Left lung (tissue), 10 donors: ENCODE results near the gene RNF115. TPM values are rescaled to one million over a fixed set of nuclear protein-coding genes. Genes with fewer than 3 reads are reported as not detected.

ENCODE experiments used
- ATAC-seq: fragments of 200-7000 bp; cut with Tn5 transposase; one replicate; pipeline ENCODE4 v1.9.1; 2020; ENCODE audit warnings: moderate library complexity
- DNase-seq, 4 donors: peaks; one replicate each; pipeline ENCODE4 v3.0.0-alpha.2; 2013 to 2020
- H3K27ac ChIP-seq, 2 donors: fragments of 200-600 bp; sonication (generic) in 1 of 2; one replicate each; pipeline versions ENCODE4 v1.5.0 to v1.8.0; 2020 to 2021
- H3K27me3 ChIP-seq, 2 donors: fragments of 200-600 bp; sonication (generic) in 1 of 2; one replicate each; pipeline versions ENCODE4 v1.5.0 to v1.8.0; 2020 to 2021
- H3K36me3 ChIP-seq, 2 donors: fragments of 200-600 bp; sonication (generic) in 1 of 2; one replicate each; pipeline versions ENCODE4 v1.5.0 to v1.8.0; 2020 to 2021
- H3K4me1 ChIP-seq, 2 donors: fragments of 200-600 bp; one replicate each; pipeline ENCODE4 v1.8.0; 2021
- H3K4me3 ChIP-seq, 2 donors: fragments of 200-600 bp; sonication (generic) in 1 of 2; one replicate each; pipeline versions ENCODE4 v1.5.0 to v1.8.0; 2020 to 2021; ENCODE audit warnings: mild to moderate bottlenecking in 1 of 2
- H3K9me3 ChIP-seq, 2 donors: fragments of 200-600 bp; sonication (generic) in 1 of 2; one replicate each; pipeline versions ENCODE4 v1.5.0 to v1.8.0; 2020 to 2021
- CTCF ChIP-seq, 2 donors: fragments of 200-600 bp; sonication (generic) in 1 of 2; IDR thresholded peaks; one replicate each; pipeline versions ENCODE4 v1.5.0 to v1.8.0; 2021; ENCODE audit warnings: antibody characterized with exemption in 2 of 2
- intact Hi-C, 2 donors: fragments of 100-400 bp; cut with DNase I; formaldehyde crosslinking; loops; one replicate each; pipeline versions ENCODE4 v1.11.2 to v1.14.2; 2022
- microRNA-seq, 2 donors: library from miRNA; unstranded; fragments of <30 nt; microRNA quantifications; one replicate each; pipeline ENCODE4, GENCODE V29; 2019
- polyA plus RNA-seq, 6 donors: library from polyadenylated mRNA; unstranded; fragments of 120-200 nt; gene quantifications; one replicate each; pipeline ENCODE4 v1.2.1, GENCODE V29; 2013; ENCODE audit not compliant: insufficient read length in 6 of 6
- total RNA-seq, 2 donors: library from RNA; stranded (reverse); fragmentation: NEBNext Ultra II Directional; extraction: Animal tissue kit (Norgen Biotek cat#: 25700); gene quantifications; one replicate each; pipeline ENCODE4 v1.2.1, GENCODE V29; 2021
- donor health status: DM: no; HTN: yes; CAD: no.
- donor health status: DM: no; HTN: no; CAD: no.

The RNF115 gene
- total and polyA plus RNA-seq, 8 donors: 11.8 to 20.4 (median 18.1) TPM

- intact Hi-C loops: no loop called here
These were observed 133.0 kb downstream of the RNF115 start for GRCh38 chr1:145690587-145691558.

GRCh38 chr1:145689922-145690321 lies 134.0 kb downstream of the RNF115 start:
- Histone ChIP-seq H3K4me1 (peaks cover 0 to 15% of the 10 kb centered on the region in 2 donors), H3K4me3 (no peak overlapping the region), H3K27ac (no peak overlapping the region), H3K36me3 (no peaks in the 10 kb centered on the region), H3K9me3 (no peaks in the 10 kb centered on the region), H3K27me3 (no peaks in the 10 kb centered on the region)
- ATAC-seq (no peak), DNase-seq (no peak)
- TF ChIP-seq CTCF (IDR thresholded peaks at IDR 0.05): no peak
- intact Hi-C loops: no loop called here

More at GRCh38 chr1:145690587-145691558, 133.0 kb downstream of the RNF115 start:
- DNase-seq (peak in 1 of 4 donors; percentile 10), ATAC-seq (peak; percentile 81)
- H3K27ac ChIP-seq: no peak overlapping the region
- peaks cover 0 to 15% of the 10 kb centered on the region in 2 donors for H3K4me1 ChIP-seq
- no peaks in the 10 kb centered on the region for H3K36me3 ChIP-seq
- no peak overlapping the region for H3K4me3 ChIP-seq
- no peak for TF ChIP-seq CTCF (IDR thresholded peaks at IDR 0.05)
- no peaks in the 10 kb centered on the region for H3K9me3 ChIP-seq
- H3K27me3 ChIP-seq: no peaks in the 10 kb centered on the region

GRCh38 chr1:145688924-145689323 lies 135.0 kb downstream of the RNF115 start:
- no peaks in the 10 kb centered on the region for H3K27me3 ChIP-seq
- no peaks in the 10 kb centered on the region for H3K9me3 ChIP-seq
- no peak overlapping the region for H3K27ac ChIP-seq
- no peak for TF ChIP-seq CTCF (IDR thresholded peaks at IDR 0.05)
- H3K36me3 ChIP-seq: no peaks in the 10 kb centered on the region
- no peak overlapping the region for H3K4me3 ChIP-seq
- peaks cover 0 to 15% of the 10 kb centered on the region in 2 donors for H3K4me1 ChIP-seq
- ATAC-seq (no peak), DNase-seq (no peak)
- intact Hi-C loops: no loop called here

Small RNA genes lying within 50 kb of the gene (microRNA-seq; reads per million reads assigned to microRNA genes)
- gene MIR6736: 0.17 to 0.27 reads per million in 2 donors

Other genes starting within 250 kb of the RNF115 start
- 10 to 100 TPM; 14.5 to 19.1 TPM for gene GPR89A, start 216.1 kb downstream of the RNF115 start, total RNA-seq
- gene GPR89A, start 216.1 kb downstream of the RNF115 start, polyA plus RNA-seq: 10 to 100 TPM; 28.5 to 45.5 (median 34.3) TPM
- gene PDZK1, start 116.7 kb downstream of the RNF115 start, total RNA-seq: under 1 TPM; 0.18 to 0.29 TPM
- 1 to 10 TPM; 1.8 to 3.0 (median 2.1) TPM for gene PDZK1, start 116.7 kb downstream of the RNF115 start, polyA plus RNA-seq
- gene CD160, start 104.6 kb downstream of the RNF115 start, total RNA-seq: 1 to 10 TPM in 1 of 2 donors, under 1 TPM in 1; 0.42 to 2.0 TPM
- gene CD160, start 104.6 kb downstream of the RNF115 start, polyA plus RNA-seq: 1 to 10 TPM; 2.2 to 3.2 (median 2.7) TPM
- 10 to 100 TPM; 20.1 to 27.4 TPM for gene POLR3C, start 105 bp upstream of the RNF115 start, total RNA-seq
- 10 to 100 TPM; 32.3 to 40.6 (median 36.8) TPM for gene POLR3C, start 105 bp upstream of the RNF115 start, polyA plus RNA-seq
- gene NUDT17, start 21.5 kb upstream of the RNF115 start, total RNA-seq: 1 to 10 TPM; 2.7 to 4.5 TPM
- 10 to 100 TPM in 4 of 6 donors, 1 to 10 TPM in 2; 8.5 to 12.7 (median 10.5) TPM for gene NUDT17, start 21.5 kb upstream of the RNF115 start, polyA plus RNA-seq
- gene PIAS3, start 35.0 kb upstream of the RNF115 start, total RNA-seq: 10 to 100 TPM; 35.8 to 42.6 TPM
- 10 to 100 TPM; 67.2 to 98.0 (median 74.3) TPM for gene PIAS3, start 35.0 kb upstream of the RNF115 start, polyA plus RNA-seq
- 1 to 10 TPM; 1.4 to 3.4 TPM for gene ANKRD35, start 61.8 kb upstream of the RNF115 start, total RNA-seq
- gene ANKRD35, start 61.8 kb upstream of the RNF115 start, polyA plus RNA-seq: 1 to 10 TPM; 3.7 to 4.8 (median 4.2) TPM
- 10 to 100 TPM in 1 of 2 donors, 1 to 10 TPM in 1; 5.8 to 12.5 TPM for gene ITGA10, start 86.0 kb upstream of the RNF115 start, total RNA-seq
- 1 to 10 TPM; 2.7 to 5.0 (median 3.5) TPM for gene ITGA10, start 86.0 kb upstream of the RNF115 start, polyA plus RNA-seq
- gene PEX11B, start 94.6 kb upstream of the RNF115 start, total RNA-seq: 10 to 100 TPM; 31.9 to 32.4 TPM
- 10 to 100 TPM; 43.3 to 53.1 (median 45.3) TPM for gene PEX11B, start 94.6 kb upstream of the RNF115 start, polyA plus RNA-seq
- gene RBM8A, start 103.4 kb upstream of the RNF115 start, total RNA-seq: 100 to 1,000 TPM in 1 of 2 donors, 10 to 100 TPM in 1; 90.2 to 118 TPM
- gene RBM8A, start 103.4 kb upstream of the RNF115 start, polyA plus RNA-seq: 100 to 1,000 TPM; 168 to 197 (median 187) TPM
- gene LIX1L, start 133.9 kb upstream of the RNF115 start, total RNA-seq: 10 to 100 TPM; 28.9 to 32.0 TPM
- 10 to 100 TPM; 36.7 to 45.7 (median 44.1) TPM for gene LIX1L, start 133.9 kb upstream of the RNF115 start, polyA plus RNA-seq
- 1 to 10 TPM in 1 of 2 donors, under 1 TPM in 1; 0.82 to 1.2 TPM for gene ANKRD34A, start 140.5 kb upstream of the RNF115 start, total RNA-seq
- 1 to 10 TPM in 3 of 6 donors, under 1 TPM in 3; 0.73 to 1.3 (median 0.91) TPM for gene ANKRD34A, start 140.5 kb upstream of the RNF115 start, polyA plus RNA-seq
- 10 to 100 TPM; 19.6 to 20.8 TPM for gene POLR3GL, start 140.6 kb upstream of the RNF115 start, total RNA-seq
- 10 to 100 TPM; 43.1 to 50.2 (median 44.6) TPM for gene POLR3GL, start 140.6 kb upstream of the RNF115 start, polyA plus RNA-seq
- 100 to 1,000 TPM; 380 to 422 TPM for gene TXNIP, start 172.5 kb upstream of the RNF115 start, total RNA-seq
- gene TXNIP, start 172.5 kb upstream of the RNF115 start, polyA plus RNA-seq: 100 to 1,000 TPM; 280 to 539 (median 353) TPM
- gene HJV, start 197.6 kb upstream of the RNF115 start, total RNA-seq: not detected
- gene HJV, start 197.6 kb upstream of the RNF115 start, polyA plus RNA-seq: under 1 TPM in 3 of 6 donors, not detected in 3; 0.07 to 0.27 (median 0.10) TPM